SIG-M5 treated with dmso at 0.1 percent for 504 hours (cell line): ENCODE results near the gene FAM210B.
"Not testable (repeated sequence)": the region's sequence is repeated elsewhere in the genome, so short reads cannot be mapped to it uniquely, and the experiment has no call there.

Experiments used
- DNase-seq: peaks from one replicate; lab custom pipeline; 2025; ENCODE audit not compliant: unreplicated experiment; lab: John Stamatoyannopoulos, UW

FAM210B gene

GRCh38 chr20:56391596-56392131, 32.9 kb downstream of the FAM210B start:
- peak; percentile 45 for DNase-seq

GRCh38 chr20:56392132-56392880, 33.5 kb downstream of the FAM210B start, which contains the start of the genes AURKA and CSTF1:
Gene AURKA, minus strand, starts transcription at chr20:56392215. Its CDS starts 4,018 bp downstream, at chr20:56388197.
Gene CSTF1, plus strand, starts transcription at chr20:56392645. Its CDS starts 2,908 bp downstream, at chr20:56395553.
- peak; percentile 100 for DNase-seq

- DNase-seq: peak; percentile 15
These were observed 34.2 kb downstream of the FAM210B start for GRCh38 chr20:56392881-56393482.

- no peak for DNase-seq
These were observed 34.9 kb downstream of the FAM210B start for GRCh38 chr20:56393653-56394052.

- no peak for DNase-seq
These were observed 36.4 kb downstream of the FAM210B start for GRCh38 chr20:56395166-56395565.

- peak; percentile 76 for DNase-seq
These were observed 41.3 kb downstream of the FAM210B start for GRCh38 chr20:56400001-56400640.

GRCh38 chr20:56403465-56403864, 44.7 kb downstream of the FAM210B start:
- DNase-seq: no peak

GRCh38 chr20:56405356-56405755, 46.6 kb downstream of the FAM210B start:
- DNase-seq: peak; percentile 17

GRCh38 chr20:56406910-56407309, 48.1 kb downstream of the FAM210B start:
- DNase-seq: no peak

- DNase-seq: peak; percentile 79
These were observed 50.7 kb downstream of the FAM210B start for GRCh38 chr20:56409521-56409920.

- no peak for DNase-seq
These were observed 51.2 kb downstream of the FAM210B start for GRCh38 chr20:56409956-56410355.

- DNase-seq: not testable (repeated sequence)
These were observed 52.5 kb downstream of the FAM210B start for GRCh38 chr20:56411287-56411686.

- peak; percentile 93 for DNase-seq
These were observed 53.1 kb downstream of the FAM210B start, which contains the start of gene CASS4 for GRCh38 chr20:56411759-56412472. Gene CASS4, plus strand, starts transcription at chr20:56412260. Its CDS starts 199 bp downstream, at chr20:56412459.

GRCh38 chr20:56412473-56412790, 53.7 kb downstream of the FAM210B start:
- no peak for DNase-seq

- no peak for DNase-seq
These were observed 54.2 kb downstream of the FAM210B start for GRCh38 chr20:56412949-56413348.

GRCh38 chr20:56414842-56415765, 56.3 kb downstream of the FAM210B start:
- no peak for DNase-seq

GRCh38 chr20:56417402-56417801, 58.6 kb downstream of the FAM210B start:
- DNase-seq: no peak

GRCh38 chr20:56417911-56418310, 59.1 kb downstream of the FAM210B start:
- no peak for DNase-seq
